ACHN (cell line): Measurements from ENCODE around the gene SMTNL2.
"Not testable (repeated sequence)": the region's sequence is repeated elsewhere in the genome, so short reads cannot be mapped to it uniquely, and the experiment has no call there.

Source experiments
- DNase-seq: peaks from one replicate; pipeline ENCODE4 v3.0.0-alpha.2; 2015
- in situ Hi-C: cut with HindIII; loops from 2 replicates; pipeline ENCODE4 v1.10.0; 2017; ENCODE audit warnings: low sequenced_read_pairs, low pct_ligation_motif_present, low pct_unique_long_range_greater_than_20kb

Gene SMTNL2

GRCh38 chr17:4639301-4640059 lies 55.2 kb downstream of the SMTNL2 start:
- in situ Hi-C loops, result not testable (repeated sequence)
- peak; percentile 43 for DNase-seq

DNA sequence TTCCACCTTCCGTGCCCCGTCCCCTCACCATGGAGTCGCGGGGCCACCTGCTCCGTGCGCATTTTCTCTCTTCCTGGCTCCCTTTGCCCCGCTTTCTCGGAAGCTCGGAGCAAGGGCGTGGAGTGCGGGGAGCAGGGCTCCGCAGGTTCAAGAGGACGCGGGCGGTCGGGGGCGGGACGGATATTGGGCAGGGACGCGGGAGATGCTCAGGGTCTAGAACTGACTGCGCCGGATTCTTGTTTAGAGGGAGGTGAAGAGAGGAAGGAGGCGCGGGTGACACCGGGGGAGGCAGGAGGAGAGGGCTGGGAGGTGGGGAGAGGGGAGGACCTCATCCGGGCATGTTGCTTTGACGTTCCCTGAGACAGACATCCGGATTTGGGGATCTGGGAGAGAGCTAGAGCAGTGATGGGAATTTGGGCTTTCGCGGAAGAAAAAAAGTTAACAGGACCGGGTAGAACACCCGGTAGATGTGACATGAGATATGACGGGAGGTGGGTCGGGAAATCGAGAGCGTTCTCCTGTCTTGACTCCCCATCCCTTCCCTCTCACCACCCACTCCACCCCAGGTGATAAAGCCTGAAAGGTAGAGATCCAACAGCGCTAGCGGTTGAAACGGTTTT lies 56.4 kb downstream of the SMTNL2 start:
- in situ Hi-C loops, DNase-seq: not testable (repeated sequence)

GRCh38 chr17:4641297-4642195 lies 57.2 kb downstream of the SMTNL2 start, which contains the start of gene ALOX15:
Gene ALOX15 (minus strand): TSS chr17:4641678. CDS start chr17:4641651, 27 bp downstream.
- in situ Hi-C loops, result no loop called here
- DNase-seq, result no peak

GRCh38 chr17:4642286-4642685 lies 58.0 kb downstream of the SMTNL2 start:
- in situ Hi-C loops, result no loop called here
- no peak for DNase-seq

DNA sequence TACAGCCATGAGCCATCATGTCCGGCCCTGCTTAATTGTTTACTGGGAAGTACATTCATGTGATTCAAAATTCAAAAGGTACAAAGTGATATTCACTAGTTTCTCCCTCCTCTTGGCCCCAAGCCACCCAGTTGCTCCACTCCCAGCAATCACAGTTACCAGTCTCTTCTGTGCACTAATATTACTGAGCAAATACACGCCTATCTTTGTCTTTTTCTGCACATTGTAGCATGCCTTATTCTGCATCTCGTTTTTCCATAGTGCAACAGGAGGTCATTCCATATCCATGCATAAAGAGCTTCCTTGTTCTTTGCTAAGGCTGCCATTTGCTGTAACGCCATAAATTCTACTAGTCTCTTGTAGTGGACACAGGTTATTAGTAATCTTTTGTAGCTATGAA lies 59.3 kb downstream of the SMTNL2 start:
- in situ Hi-C loops, result no loop called here
- no peak for DNase-seq

DNA sequence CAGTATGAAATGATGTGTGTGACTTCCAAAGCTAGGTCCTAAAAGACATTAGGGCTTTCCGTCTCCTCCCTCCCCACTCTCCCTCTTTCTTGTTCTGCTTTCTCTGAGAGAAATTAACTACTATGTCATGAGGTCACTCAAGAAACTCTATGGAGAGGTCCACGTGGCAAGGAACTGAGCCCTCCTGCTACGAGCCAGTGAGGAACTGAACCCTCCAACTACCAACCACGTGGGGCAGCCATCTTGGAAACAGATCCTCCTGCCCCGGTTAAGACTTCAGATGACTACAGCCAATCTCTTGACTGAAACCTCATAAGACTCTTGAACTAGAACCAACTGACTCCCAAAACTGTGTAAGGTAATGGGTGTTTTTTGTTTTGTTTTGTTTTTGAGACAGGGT lies 61.3 kb downstream of the SMTNL2 start:
- DNase-seq, result no peak
- in situ Hi-C loops, result no loop called here

GRCh38 chr17:4648741-4649140 lies 64.4 kb downstream of the SMTNL2 start:
- in situ Hi-C loops, result no loop called here
- DNase-seq, result no peak

DNA sequence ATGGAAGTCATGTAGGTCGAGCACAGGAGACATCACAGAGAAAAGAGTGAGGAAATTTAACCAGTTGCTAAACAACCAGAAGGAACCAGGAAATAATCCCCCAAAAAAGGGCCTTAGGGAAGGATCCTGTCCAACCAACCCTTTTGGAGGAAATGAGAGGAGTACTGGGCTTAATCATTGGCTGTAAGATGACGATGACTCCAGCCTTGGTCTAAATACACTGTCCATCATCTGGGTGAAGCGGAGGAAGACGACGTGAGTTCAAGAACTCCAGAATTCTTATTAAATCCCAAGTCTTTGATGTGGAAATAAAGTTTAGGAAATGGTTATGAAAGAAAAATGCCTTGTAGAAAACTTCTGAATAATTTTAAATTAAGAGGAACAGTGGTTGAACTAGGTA lies 68.7 kb downstream of the SMTNL2 start:
- in situ Hi-C loops, result no loop called here
- DNase-seq, result no peak

GRCh38 chr17:4655933-4656332 lies 71.6 kb downstream of the SMTNL2 start:
- DNase-seq, in situ Hi-C loops: not testable (repeated sequence)

DNA sequence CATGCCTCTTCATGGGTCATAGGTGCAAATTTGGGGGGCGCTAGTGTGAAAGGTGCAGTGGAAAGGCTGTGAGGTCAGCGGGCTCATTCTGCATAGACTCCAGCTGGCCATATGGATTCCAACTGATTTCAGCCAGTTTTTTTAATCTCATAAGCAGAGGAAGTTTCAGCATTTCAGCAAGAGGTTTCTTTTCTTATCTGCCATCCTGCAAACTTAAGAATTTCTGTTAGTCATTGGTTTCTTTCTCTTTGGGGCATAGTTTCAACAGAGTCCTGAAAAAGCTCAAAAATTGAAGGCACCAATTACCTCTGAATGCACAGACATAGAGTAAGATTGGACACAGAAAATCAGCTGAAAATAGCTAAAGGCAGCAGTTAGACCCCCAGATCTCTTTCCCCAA lies 73.3 kb downstream of the SMTNL2 start:
- in situ Hi-C loops, result no loop called here
- DNase-seq, result no peak
